HEK293 (cell line): Measurements from ENCODE around the gene LDB1.

Source experiments
- CTCF ChIA-PET: fragments of 350-600 bp; formaldehyde crosslinking; extraction: SDS; loops from one replicate; lab custom pipeline; 2021; ENCODE audit warnings: antibody characterized with exemption; lab: Yijun Ruan, JAX
- POLR2A ChIA-PET: fragments of 300-600 bp; formaldehyde crosslinking; extraction: SDS; loops from one replicate; lab custom pipeline; 2020; ENCODE audit warnings: antibody characterized with exemption, inconsistent platforms; lab: Yijun Ruan, JAX
- H3K27ac ChIP-seq: fragments of 200-500 bp; sonication (Bioruptor generic); 2 replicates; pipeline ENCODE4 v1.5.1; 2014; ENCODE audit warnings: low read depth, low read length, control low read depth, inconsistent platforms; ENCODE audit errors: extremely low read depth
- H3K36me3 ChIP-seq, 2 experiments: fragments of 200-500 bp in 1 of 2; sonication (Bioruptor generic) in 1 of 2; 1 replicate in 1 of 2; 2 replicates in 1 of 2; pipeline ENCODE4 v1.5.1; 2014 to 2017; ENCODE audit warnings: inconsistent platforms in 2 of 2, low read length in 2 of 2; ENCODE audit not compliant: control insufficient read depth in 2 of 2, insufficient read depth in 1 of 2
- H3K4me1 ChIP-seq: fragments of 200-500 bp; sonication (Bioruptor generic); 2 replicates; pipeline ENCODE4 v1.5.1; 2014; ENCODE audit warnings: mild to moderate bottlenecking, low read length, inconsistent platforms; ENCODE audit not compliant: control insufficient read depth, insufficient read depth
- H3K4me3 ChIP-seq: 2 replicates; pipeline ENCODE4 v1.5.1; 2011; ENCODE audit warnings: low read depth, mild to moderate bottlenecking, control low read depth, low read length, moderate library complexity
- H3K9me3 ChIP-seq: fragments of 200-500 bp; sonication (Bioruptor generic); 2 replicates; pipeline ENCODE4 v1.5.1; 2014; ENCODE audit warnings: low read depth, low read length, inconsistent platforms; ENCODE audit not compliant: control insufficient read depth, insufficient read depth
- GFI1B ChIP-seq: fragments of 450-650 bp; formaldehyde crosslinking; IDR thresholded peaks from 2 replicates; pipeline ENCODE4 v1.5.1; 2016; ENCODE audit warnings: missing biosample characterization, missing genetic modification characterization
- GLIS1 ChIP-seq: fragments of 450-650 bp; formaldehyde crosslinking; IDR thresholded peaks from 2 replicates; pipeline ENCODE4 v1.5.1; 2016; ENCODE audit warnings: missing biosample characterization, missing genetic modification characterization
- HOXD13 ChIP-seq: sonication (generic); formaldehyde crosslinking; IDR thresholded peaks from 2 replicates; pipeline ENCODE4 v1.8.0; 2022; ENCODE audit warnings: missing genetic modification reagents, borderline replicate concordance
- KLF8 ChIP-seq: fragments of 450-650 bp; formaldehyde crosslinking; IDR thresholded peaks from 2 replicates; pipeline ENCODE4 v1.5.1; 2016; ENCODE audit warnings: missing biosample characterization, missing genetic modification characterization
- OSR2 ChIP-seq: fragments of 450-650 bp; formaldehyde crosslinking; IDR thresholded peaks from 2 replicates; pipeline ENCODE4 v1.5.1; 2016; ENCODE audit warnings: missing biosample characterization, missing genetic modification characterization
- SALL2 ChIP-seq: fragments of 450-650 bp; formaldehyde crosslinking; IDR thresholded peaks from 2 replicates; pipeline ENCODE4 v1.5.0; 2017; ENCODE audit warnings: missing biosample characterization, mild to moderate bottlenecking, missing genetic modification characterization, borderline replicate concordance
- ZBTB1 ChIP-seq: fragments of 450-650 bp; formaldehyde crosslinking; IDR thresholded peaks from 2 replicates; pipeline ENCODE4 v1.5.1; 2016; ENCODE audit warnings: missing biosample characterization, missing genetic modification characterization
- ZFP41 ChIP-seq: fragments of 450-650 bp; formaldehyde crosslinking; IDR thresholded peaks from 2 replicates; pipeline ENCODE4 v1.5.1; 2016; ENCODE audit warnings: missing biosample characterization, missing genetic modification characterization, borderline replicate concordance
- ZFP69B ChIP-seq: fragments of 450-650 bp; formaldehyde crosslinking; IDR thresholded peaks from 2 replicates; pipeline ENCODE4 v1.5.1; 2016; ENCODE audit warnings: missing biosample characterization, missing genetic modification characterization
- ZNF10 ChIP-seq: fragments of 450-650 bp; formaldehyde crosslinking; IDR thresholded peaks from 2 replicates; pipeline ENCODE4 v1.5.1; 2017; ENCODE audit warnings: missing biosample characterization, missing genetic modification characterization
- ZNF19 ChIP-seq: fragments of 450-650 bp; formaldehyde crosslinking; IDR thresholded peaks from 2 replicates; pipeline ENCODE4; 2016; ENCODE audit warnings: missing biosample characterization, missing genetic modification characterization, low read depth
- ZNF2 ChIP-seq: fragments of 450-650 bp; formaldehyde crosslinking; IDR thresholded peaks from 2 replicates; pipeline ENCODE4 v1.5.1; 2016; ENCODE audit warnings: missing biosample characterization, missing genetic modification characterization
- ZNF221 ChIP-seq: fragments of 450-650 bp; formaldehyde crosslinking; IDR thresholded peaks from 2 replicates; pipeline ENCODE4 v1.5.1; 2017; ENCODE audit warnings: missing biosample characterization, missing genetic modification characterization, borderline replicate concordance
- ZNF23 ChIP-seq: fragments of 450-650 bp; formaldehyde crosslinking; IDR thresholded peaks from 2 replicates; pipeline ENCODE4 v1.5.1; 2016; ENCODE audit warnings: missing biosample characterization, missing genetic modification characterization, borderline replicate concordance
- ZNF248 ChIP-seq: fragments of 450-650 bp; formaldehyde crosslinking; IDR thresholded peaks from 2 replicates; pipeline ENCODE4 v1.5.1; 2017; ENCODE audit warnings: missing biosample characterization, missing genetic modification characterization
- ZNF335 ChIP-seq: fragments of 450-650 bp; formaldehyde crosslinking; conservative IDR thresholded peaks from 2 replicates; pipeline ENCODE4 v1.5.1; 2016; ENCODE audit warnings: missing biosample characterization, missing genetic modification characterization
- ZNF423 ChIP-seq: fragments of 450-650 bp; formaldehyde crosslinking; IDR thresholded peaks from 2 replicates; pipeline ENCODE4 v1.5.1; 2016; ENCODE audit warnings: missing biosample characterization, missing genetic modification characterization
- ZNF521 ChIP-seq: fragments of 450-650 bp; formaldehyde crosslinking; IDR thresholded peaks from 2 replicates; pipeline ENCODE4 v1.5.1; 2017; ENCODE audit warnings: missing biosample characterization, mild to moderate bottlenecking, missing genetic modification characterization
- ZNF571 ChIP-seq: fragments of 450-650 bp; formaldehyde crosslinking; IDR thresholded peaks from 2 replicates; pipeline ENCODE4 v1.5.0; 2017; ENCODE audit warnings: missing biosample characterization, missing genetic modification characterization
- ZNF585B ChIP-seq: fragments of 450-650 bp; formaldehyde crosslinking; IDR thresholded peaks from 2 replicates; pipeline ENCODE4 v1.5.1; 2016; ENCODE audit warnings: missing biosample characterization, missing genetic modification characterization
- ZNF623 ChIP-seq: fragments of 450-650 bp; formaldehyde crosslinking; IDR thresholded peaks from 2 replicates; pipeline ENCODE4 v1.5.1; 2016; ENCODE audit warnings: missing biosample characterization, missing genetic modification characterization
- ZNF707 ChIP-seq: fragments of 450-650 bp; formaldehyde crosslinking; IDR thresholded peaks from 2 replicates; pipeline ENCODE4 v1.5.1; 2016; ENCODE audit warnings: missing biosample characterization, missing genetic modification characterization
- ZNF837 ChIP-seq: fragments of 450-650 bp; formaldehyde crosslinking; IDR thresholded peaks from 2 replicates; pipeline ENCODE4 v1.5.1; 2016; ENCODE audit warnings: missing biosample characterization, missing genetic modification characterization
- ZSCAN16 ChIP-seq: fragments of 450-650 bp; formaldehyde crosslinking; IDR thresholded peaks from 2 replicates; pipeline ENCODE4 v1.5.1; 2016; ENCODE audit warnings: missing biosample characterization, missing genetic modification characterization
- ZSCAN30 ChIP-seq: fragments of 450-650 bp; IDR thresholded peaks from 2 replicates; pipeline ENCODE4 v1.5.1; 2018; ENCODE audit warnings: missing biosample characterization, mild to moderate bottlenecking, missing genetic modification characterization, moderate library complexity
- TF ChIP-seq, protein P1 (sequence below): fragments of 450-650 bp; formaldehyde crosslinking; IDR thresholded peaks from 2 replicates; pipeline ENCODE4 v1.5.1; 2016; ENCODE audit warnings: missing biosample characterization, missing genetic modification characterization
- TF ChIP-seq, protein P2 (sequence below): fragments of 450-650 bp; formaldehyde crosslinking; IDR thresholded peaks from 2 replicates; pipeline ENCODE4 v1.5.1; 2016; ENCODE audit warnings: missing biosample characterization, missing genetic modification characterization, borderline replicate concordance
- TF ChIP-seq, protein P3 (sequence below): fragments of 450-650 bp; formaldehyde crosslinking; IDR thresholded peaks from 2 replicates; pipeline ENCODE4 v1.5.1; 2016; ENCODE audit warnings: missing biosample characterization, missing genetic modification characterization
- TF ChIP-seq, protein P4 (sequence below): fragments of 450-650 bp; formaldehyde crosslinking; IDR thresholded peaks from 2 replicates; pipeline ENCODE4 v1.5.1; 2017; ENCODE audit warnings: missing biosample characterization, missing genetic modification characterization

Gene LDB1

DNA sequence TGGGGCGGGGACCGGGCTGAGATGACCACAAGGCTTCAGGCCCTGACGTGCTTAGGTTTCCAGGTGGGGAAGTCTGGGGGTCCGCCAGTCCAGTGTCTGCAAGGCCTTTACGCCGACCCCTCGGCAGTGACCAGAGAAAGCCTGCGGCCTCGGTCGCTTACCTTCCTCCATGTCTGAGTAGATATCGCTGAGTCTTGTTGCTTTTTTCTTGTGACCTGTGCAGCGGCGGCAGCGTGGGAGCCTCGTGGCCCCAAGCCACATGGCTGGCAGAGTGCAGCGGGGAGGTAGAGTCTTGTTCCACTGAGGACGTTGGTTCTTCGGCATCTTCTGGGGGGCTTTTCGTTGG lies 32.4 kb upstream of the LDB1 start:
- Histone ChIP-seq H3K4me1 (peaks cover 2% of the 10 kb centered on the region; the same call in 1 of the 2 replicates), H3K27ac (peak overlapping the region; percentile 72), H3K4me3 (peak overlapping the region; percentile 74), H3K36me3 (peaks cover 45 to 63% of the 10 kb centered on the region in 2 experiments), H3K9me3 (no peaks in the 10 kb centered on the region)
- ChIA-PET CTCF (interaction anchor here (0.7 to 5.0 kb wide), 4 partner anchors 17 to 80 kb away, joined by 4 to 31 read pairs (median 5); no protein-coding TSS in a partner anchor), POLR2A (interaction anchor here (0.6 to 1.6 kb wide), 8 partner anchors 8 to 334 kb away, joined by 3 to 11 read pairs (median 4); partner anchors contain the start of gene PPRC1)
- 0 out of 2 replicates have a peak, but pooled peaks have one; percentile 16 for TF ChIP-seq ZSCAN30 (tag by site-specific recombination)
- no peak for TF ChIP-seq ZNF221 (tag by site-specific recombination)
- TF ChIP-seq ZNF837 (tag by site-specific recombination): no peak
- no peak for TF ChIP-seq ZFP41 (tag by site-specific recombination)
- 0 out of 2 replicates have a peak, but pooled peaks have one; percentile 52 for TF ChIP-seq ZBTB1
- TF ChIP-seq ZSCAN16 (tag by site-specific recombination): 0 out of 2 replicates have a peak, but pooled peaks have one; percentile 35
- no peak for TF ChIP-seq ZNF23
- TF ChIP-seq GLIS1 (tag by site-specific recombination): no peak
- TF ChIP-seq ZFP69B (tag by site-specific recombination): no peak
- TF ChIP-seq ZNF571 (tag by site-specific recombination): no peak
- peak; percentile 10; the same call in 1 of the 2 replicates for TF ChIP-seq ZNF2 (tag by site-specific recombination)
- peak; percentile 89 for TF ChIP-seq ZNF335 (tag by site-specific recombination)
- TF ChIP-seq, protein P1, sequence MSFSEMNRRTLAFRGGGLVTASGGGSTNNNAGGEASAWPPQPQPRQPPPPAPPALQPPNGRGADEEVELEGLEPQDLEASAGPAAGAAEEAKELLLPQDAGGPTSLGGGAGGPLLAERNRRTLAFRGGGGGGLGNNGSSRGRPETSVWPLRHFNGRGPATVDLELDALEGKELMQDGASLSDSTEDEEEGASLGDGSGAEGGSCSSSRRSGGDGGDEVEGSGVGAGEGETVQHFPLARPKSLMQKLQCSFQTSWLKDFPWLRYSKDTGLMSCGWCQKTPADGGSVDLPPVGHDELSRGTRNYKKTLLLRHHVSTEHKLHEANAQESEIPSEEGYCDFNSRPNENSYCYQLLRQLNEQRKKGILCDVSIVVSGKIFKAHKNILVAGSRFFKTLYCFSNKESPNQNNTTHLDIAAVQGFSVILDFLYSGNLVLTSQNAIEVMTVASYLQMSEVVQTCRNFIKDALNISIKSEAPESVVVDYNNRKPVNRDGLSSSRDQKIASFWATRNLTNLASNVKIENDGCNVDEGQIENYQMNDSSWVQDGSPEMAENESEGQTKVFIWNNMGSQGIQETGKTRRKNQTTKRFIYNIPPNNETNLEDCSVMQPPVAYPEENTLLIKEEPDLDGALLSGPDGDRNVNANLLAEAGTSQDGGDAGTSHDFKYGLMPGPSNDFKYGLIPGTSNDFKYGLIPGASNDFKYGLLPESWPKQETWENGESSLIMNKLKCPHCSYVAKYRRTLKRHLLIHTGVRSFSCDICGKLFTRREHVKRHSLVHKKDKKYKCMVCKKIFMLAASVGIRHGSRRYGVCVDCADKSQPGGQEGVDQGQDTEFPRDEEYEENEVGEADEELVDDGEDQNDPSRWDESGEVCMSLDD (tag by site-specific recombination): no peak
- TF ChIP-seq ZNF585B: no peak
- no peak for TF ChIP-seq ZNF707 (tag by site-specific recombination)
- TF ChIP-seq, protein P2, sequence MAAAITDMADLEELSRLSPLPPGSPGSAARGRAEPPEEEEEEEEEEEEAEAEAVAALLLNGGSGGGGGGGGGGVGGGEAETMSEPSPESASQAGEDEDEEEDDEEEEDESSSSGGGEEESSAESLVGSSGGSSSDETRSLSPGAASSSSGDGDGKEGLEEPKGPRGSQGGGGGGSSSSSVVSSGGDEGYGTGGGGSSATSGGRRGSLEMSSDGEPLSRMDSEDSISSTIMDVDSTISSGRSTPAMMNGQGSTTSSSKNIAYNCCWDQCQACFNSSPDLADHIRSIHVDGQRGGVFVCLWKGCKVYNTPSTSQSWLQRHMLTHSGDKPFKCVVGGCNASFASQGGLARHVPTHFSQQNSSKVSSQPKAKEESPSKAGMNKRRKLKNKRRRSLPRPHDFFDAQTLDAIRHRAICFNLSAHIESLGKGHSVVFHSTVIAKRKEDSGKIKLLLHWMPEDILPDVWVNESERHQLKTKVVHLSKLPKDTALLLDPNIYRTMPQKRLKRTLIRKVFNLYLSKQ: no peak
- TF ChIP-seq ZNF623 (tag by site-specific recombination): 0 out of 2 replicates have a peak, but pooled peaks have one; percentile 10
- no peak for TF ChIP-seq SALL2 (tag by site-specific recombination)
- TF ChIP-seq OSR2: no peak
- TF ChIP-seq HOXD13 (CRISPR knock-in tag): 0 out of 2 replicates have a peak, but pooled peaks have one; percentile 3
- no peak for TF ChIP-seq ZNF521 (tag by site-specific recombination)

DNA sequence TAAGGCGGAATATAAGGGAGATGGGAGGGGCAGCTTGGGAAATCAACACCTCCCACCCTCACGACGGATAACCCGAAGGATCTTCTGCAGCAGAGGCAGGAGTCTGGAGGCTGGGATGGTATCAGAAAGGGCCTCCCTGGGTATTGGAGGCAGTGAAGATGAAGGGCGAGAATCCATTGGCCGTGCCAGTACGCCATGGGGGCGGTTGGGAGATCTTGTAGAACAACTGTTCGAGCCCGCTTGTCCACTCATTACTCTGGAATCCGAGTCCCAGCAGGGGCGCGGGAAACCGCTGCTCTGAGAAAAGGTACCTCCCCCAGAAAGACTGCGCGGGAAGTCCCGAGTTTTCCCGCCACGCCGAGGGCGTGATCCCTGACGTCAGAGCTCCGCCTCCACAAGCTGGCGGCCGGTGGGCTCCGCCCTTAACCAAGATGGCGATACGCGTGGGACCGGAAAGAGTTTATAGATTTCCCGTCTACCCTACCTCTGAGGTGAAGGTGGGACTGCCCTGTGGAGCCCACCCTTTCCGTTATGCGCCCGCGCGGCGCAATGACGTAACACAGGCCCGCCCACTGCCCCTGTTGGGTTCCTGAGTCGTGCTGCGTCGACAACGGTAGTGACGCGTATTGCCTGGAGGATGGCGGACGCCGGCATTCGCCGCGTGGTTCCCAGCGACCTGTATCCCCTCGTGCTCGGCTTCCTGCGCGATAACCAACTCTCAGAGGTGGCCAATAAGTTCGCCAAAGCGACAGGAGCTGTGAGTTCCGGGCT lies 31.8 kb upstream of the LDB1 start, which contains the start of gene NOLC1:
TSS of gene NOLC1 (plus strand) at position 616 of the 771 bp plus-strand sequence. CDS start at position 638, 22 bp downstream.
- POLR2A ChIA-PET: interaction anchor here (0.6 to 1.6 kb wide), 9 partner anchors 8 to 269 kb away, joined by 3 to 11 read pairs (median 3); partner anchors contain the start of genes FBXL15 and PPRC1
- H3K9me3 ChIP-seq: no peaks in the 10 kb centered on the region
- H3K4me3 ChIP-seq: peak within 1 kb of the TSS; percentile 74
- H3K36me3 ChIP-seq: peaks cover 44 to 63% of the 10 kb centered on the region in 2 experiments
- H3K4me1 ChIP-seq: peaks cover 2% of the 10 kb centered on the region; the same call in 1 of the 2 replicates
- CTCF ChIA-PET: interaction anchor here (0.7 to 5.0 kb wide), 5 partner anchors 17 to 432 kb away, joined by 3 to 31 read pairs (median 4); no protein-coding TSS in a partner anchor
- H3K27ac ChIP-seq: peak within 1 kb of the TSS; percentile 73
- TF ChIP-seq ZNF248 (no peak), KLF8 (tag by site-specific recombination) (peak; percentile 100), ZNF423 (tag by site-specific recombination) (no peak), ZNF19 (tag by site-specific recombination) (no peak), ZSCAN16 (tag by site-specific recombination) (no peak; the same call in 1 of the 2 replicates), GFI1B (no peak), ZNF10 (peak; percentile 92)
- TF ChIP-seq, protein P3, sequence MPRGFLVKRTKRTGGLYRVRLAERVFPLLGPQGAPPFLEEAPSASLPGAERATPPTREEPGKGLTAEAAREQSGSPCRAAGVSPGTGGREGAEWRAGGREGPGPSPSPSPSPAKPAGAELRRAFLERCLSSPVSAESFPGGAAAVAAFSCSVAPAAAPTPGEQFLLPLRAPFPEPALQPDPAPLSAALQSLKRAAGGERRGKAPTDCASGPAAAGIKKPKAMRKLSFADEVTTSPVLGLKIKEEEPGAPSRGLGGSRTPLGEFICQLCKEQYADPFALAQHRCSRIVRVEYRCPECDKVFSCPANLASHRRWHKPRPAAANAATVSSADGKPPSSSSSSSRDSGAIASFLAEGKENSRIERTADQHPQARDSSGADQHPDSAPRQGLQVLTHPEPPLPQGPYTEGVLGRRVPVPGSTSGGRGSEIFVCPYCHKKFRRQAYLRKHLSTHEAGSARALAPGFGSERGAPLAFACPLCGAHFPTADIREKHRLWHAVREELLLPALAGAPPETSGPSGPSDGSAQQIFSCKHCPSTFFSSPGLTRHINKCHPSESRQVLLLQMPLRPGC (tag by site-specific recombination): peak; percentile 73; the same call in 1 of the 2 replicates
- TF ChIP-seq, protein P4, sequence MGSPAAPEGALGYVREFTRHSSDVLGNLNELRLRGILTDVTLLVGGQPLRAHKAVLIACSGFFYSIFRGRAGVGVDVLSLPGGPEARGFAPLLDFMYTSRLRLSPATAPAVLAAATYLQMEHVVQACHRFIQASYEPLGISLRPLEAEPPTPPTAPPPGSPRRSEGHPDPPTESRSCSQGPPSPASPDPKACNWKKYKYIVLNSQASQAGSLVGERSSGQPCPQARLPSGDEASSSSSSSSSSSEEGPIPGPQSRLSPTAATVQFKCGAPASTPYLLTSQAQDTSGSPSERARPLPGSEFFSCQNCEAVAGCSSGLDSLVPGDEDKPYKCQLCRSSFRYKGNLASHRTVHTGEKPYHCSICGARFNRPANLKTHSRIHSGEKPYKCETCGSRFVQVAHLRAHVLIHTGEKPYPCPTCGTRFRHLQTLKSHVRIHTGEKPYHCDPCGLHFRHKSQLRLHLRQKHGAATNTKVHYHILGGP: no peak
